ENCODE data around the gene MDC1.
A peak's percentile ranks its signal among the peaks of the same experiment; 100 is the strongest.

MDC1 gene

GRCh38 chr6:30689022-30689865 lies 27.8 kb downstream of the MDC1 start:
- no peak for DNase-seq (ENCODE audit: low spot score)
- no peak for TF ChIP-seq CTCF (IDR thresholded peaks at IDR 0.05; ENCODE audit: extremely low read depth, missing control alignments)

DNA sequence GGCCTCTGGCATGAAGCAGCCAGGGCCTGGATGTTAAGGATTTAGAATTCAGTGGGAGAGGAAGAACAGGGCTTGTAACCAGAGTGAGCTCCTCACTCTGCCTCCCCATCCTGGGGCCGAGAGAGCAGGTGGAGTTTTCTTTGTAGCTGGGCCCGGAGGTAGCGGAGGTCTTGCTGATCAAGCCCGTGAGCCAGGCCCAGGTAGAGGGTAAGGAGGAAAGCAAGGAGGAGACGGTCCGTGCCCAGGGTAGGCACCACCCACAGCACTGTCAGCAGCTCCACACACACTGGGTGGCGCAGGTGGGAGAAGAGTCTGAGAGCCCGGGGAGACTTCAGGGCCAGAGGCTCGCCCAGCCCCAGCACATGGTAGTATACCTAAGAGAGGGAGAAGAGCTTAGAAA lies 28.5 kb downstream of the MDC1 start:
- TF ChIP-seq CTCF (IDR thresholded peaks at IDR 0.05; ENCODE audit: extremely low read depth, missing control alignments) = no peak
- no peak for DNase-seq (ENCODE audit: low spot score)

DNA sequence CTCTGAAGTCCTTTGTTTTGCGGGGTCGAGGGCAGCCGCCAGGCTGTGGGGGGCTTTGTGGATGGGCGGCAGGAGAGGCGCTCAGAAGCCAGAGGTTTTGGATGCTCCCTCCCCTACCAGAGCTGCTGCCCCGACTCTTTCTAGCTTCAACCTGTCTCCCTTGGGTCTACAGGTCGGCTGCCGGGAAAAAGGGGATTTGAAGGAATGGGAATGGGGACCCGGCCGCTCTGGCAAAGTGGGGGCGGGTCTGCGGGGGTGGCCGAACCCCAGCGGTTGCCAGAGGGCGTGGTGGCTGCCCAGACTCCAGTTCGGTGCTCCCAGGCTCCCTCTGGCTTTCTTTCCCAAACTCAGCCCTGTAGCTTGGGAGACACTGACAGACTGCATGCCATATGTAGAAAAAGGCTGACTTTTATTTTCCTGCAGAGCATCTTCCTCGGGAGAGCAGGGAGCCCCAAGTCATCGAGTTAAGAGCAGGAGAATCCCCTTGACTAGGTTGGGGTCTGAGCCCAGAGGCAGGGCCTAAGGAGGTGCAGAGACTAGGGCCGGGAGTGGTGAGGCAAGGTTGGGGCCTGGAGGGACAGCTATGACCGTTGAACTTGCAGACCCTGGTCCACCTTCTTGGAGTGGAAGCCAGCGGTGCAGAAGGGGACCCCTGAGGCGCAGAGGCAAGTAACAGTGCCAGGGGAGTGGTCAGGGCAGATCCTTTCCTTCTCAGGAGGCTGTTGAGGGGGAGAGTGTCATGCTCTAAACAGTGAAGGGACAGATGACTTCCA lies 29.2 kb downstream of the MDC1 start:
- no peak for DNase-seq (ENCODE audit: low spot score)
- no peak for TF ChIP-seq CTCF (IDR thresholded peaks at IDR 0.05; ENCODE audit: extremely low read depth, missing control alignments)

DNA sequence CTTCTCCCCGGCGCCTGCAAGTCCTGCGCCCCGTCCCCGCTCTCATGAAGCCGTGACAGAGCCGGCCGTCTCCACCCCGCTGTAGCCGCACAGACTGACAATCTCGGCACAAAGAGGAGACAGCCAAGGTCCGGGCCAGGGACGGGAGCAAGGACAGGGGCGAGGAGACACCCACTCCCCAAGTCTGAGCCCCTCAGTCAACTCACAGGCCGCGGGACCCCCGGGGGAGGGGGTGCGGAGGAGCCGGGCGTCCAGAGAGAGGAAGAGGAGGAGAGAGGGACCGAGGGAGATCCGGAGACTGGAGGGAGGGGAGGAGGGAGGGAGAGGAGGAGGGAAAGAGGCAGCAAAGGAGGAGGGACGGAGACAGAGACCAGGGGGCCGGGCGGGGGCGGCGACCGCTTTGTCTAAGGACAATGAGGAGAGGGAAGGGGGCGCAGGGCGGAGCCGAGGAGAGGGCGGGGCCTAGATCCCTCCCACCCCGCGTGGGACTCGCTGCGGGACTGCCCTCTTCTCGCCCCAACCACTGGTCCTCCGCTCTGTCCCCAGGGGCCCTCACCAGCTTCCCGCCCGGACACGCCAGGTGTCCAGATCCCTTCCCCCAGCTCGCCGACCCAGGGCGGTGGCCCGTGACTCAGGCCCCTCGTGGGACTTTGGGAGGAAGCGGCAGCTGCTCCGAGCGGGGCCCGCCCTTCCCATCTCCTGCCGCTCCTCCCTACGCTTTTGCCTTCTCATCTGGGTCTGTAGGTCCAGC lies 30.0 kb downstream of the MDC1 start:
- no peak for TF ChIP-seq CTCF (IDR thresholded peaks at IDR 0.05; ENCODE audit: extremely low read depth, missing control alignments)
- peak; percentile 90 for DNase-seq (ENCODE audit: low spot score)

DNA sequence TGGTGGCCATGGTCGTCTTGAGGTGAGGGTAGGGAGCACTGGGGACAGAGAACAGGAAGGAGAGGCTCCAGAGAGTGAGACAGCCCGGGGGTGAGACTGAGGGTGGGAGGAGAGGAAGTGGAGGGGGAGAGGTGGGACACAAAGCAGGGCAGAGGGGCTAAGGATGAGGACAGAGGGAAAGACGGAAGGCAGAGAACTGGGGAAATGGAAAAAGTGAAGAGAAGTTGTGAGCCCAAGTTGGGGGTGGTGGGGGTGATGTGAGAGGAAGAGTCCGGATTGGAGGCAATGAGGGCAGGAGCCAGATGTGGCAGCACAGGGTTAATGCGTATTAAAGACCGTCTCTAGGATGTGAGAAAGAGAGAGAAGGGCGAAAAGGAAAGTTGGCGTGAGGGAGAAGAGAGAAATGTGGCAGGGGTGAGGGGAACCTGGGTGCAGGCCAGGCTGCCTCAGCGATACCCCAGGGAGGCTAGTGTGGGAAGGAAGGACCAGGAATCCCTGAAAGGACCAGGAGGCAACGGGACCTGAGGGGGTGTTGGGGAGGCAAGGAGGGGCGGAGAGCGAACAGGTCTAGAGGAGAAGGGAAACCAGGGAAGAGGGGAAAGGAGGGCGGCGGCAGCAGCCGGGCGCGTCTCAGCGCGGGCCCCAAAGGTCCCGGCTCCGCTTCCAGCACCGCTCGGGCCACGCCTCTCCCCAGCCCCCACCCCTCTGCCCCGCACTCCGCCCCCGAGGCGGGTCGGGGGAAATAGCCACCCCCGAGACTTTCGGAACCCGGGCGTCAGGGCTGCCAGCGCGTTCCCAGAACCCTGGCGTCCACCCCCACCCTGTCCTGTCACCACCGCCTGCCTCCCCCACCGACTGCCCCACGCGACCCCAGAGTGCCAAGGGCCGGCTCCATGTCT lies 30.8 kb downstream of the MDC1 start, which contains the start of gene PPP1R18:
TSS of gene PPP1R18 (minus strand) at position 637 of the 899 bp plus-strand sequence. CDS start at position 10, 627 bp downstream.
- peak; percentile 84 for DNase-seq (ENCODE audit: low spot score)
- no peak for TF ChIP-seq CTCF (IDR thresholded peaks at IDR 0.05; ENCODE audit: extremely low read depth, missing control alignments)

DNA sequence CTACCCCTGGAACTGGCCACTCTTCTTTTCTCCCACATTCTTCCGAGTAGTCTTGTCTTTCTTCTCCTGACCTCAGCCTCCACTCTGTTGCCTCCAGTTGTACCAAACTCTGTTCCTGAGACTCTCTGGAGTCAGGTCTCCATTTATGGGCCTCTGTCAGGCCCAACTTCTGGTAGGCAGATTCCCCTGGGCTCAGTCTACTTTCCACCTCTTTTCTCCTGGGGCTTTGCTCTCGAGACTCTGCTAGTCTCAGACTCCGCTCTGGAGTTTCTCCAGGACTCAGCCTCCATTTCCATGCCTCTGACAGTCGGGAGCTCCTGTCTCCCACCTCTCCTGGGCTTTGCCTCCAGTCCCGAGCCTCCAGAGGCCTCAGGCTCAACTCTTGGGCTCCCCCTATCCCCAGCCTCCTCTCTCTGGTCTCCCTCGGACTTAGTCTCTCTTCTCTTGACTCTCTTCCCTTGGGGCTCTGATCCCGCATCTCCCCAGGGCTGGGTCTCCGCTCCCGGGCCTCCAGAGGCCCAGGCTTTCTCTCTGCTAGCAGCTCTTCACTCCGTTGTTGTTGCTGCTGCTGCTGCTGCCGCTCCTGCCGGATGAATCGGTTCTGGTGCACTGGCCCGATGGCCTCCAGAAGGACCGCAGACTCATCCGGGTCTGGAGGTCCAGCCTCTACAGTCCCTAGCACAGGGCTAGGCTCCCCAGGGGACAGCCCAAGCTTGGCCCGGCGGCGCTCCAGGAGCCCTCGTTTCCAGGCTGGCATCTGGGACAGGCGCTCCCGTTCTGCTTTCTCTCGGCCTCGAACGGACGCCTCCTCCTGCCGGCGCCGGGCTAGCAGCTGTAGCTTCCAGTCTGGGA lies 31.7 kb downstream of the MDC1 start:
- no peak for DNase-seq (ENCODE audit: low spot score)
- peak; percentile 23 for TF ChIP-seq CTCF (IDR thresholded peaks at IDR 0.05; ENCODE audit: extremely low read depth, missing control alignments)

All from GM20000 (cell line).